Measurements from ENCODE around the gene DNAJC18.

DNAJC18 gene

DNA sequence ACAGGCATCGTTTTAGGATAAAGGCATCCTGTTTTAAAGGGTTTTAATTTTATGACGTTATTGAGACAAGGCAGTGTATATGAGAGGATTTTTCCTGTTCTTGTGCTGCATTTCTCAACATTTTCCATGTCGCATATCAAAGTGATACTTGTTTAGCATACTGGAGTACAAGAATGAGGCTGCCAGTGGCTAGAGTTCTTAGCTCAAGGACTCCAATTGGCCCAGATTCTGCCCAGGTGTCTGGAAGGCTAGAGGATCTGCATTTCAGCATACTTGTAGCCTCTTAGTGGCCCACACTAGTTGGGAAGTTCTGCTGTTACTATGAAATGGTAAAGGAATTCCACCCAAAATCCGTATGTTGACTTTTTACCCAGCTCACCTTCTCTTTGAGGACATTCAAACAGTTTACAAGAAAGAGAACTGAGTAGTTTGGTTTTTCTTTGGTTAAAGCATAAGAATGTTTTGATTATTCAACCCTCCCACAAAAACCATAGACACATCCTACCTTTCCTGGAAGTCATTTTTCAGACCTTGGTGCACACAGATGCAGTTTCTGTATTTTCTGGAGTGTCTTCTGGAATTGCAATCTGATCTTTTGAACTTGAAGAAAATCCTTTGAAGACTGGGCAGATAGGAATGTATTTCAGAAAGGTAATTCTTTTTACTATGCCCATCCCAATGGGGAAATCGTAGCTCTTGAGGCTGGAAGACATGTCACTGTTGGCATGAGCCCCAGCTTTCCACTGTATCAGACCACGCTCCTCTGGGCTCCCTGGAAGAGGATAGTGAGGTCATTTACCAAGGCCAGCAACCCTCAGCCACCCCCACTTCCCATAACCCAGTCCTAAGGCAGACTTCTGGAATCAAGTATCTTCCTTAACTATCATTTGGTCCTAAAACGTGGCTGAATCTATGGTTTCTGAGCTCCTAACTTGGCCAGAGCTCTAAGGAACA is 67.6 kb downstream of the DNAJC18 start:
- TF ChIP-seq, protein P1, sequence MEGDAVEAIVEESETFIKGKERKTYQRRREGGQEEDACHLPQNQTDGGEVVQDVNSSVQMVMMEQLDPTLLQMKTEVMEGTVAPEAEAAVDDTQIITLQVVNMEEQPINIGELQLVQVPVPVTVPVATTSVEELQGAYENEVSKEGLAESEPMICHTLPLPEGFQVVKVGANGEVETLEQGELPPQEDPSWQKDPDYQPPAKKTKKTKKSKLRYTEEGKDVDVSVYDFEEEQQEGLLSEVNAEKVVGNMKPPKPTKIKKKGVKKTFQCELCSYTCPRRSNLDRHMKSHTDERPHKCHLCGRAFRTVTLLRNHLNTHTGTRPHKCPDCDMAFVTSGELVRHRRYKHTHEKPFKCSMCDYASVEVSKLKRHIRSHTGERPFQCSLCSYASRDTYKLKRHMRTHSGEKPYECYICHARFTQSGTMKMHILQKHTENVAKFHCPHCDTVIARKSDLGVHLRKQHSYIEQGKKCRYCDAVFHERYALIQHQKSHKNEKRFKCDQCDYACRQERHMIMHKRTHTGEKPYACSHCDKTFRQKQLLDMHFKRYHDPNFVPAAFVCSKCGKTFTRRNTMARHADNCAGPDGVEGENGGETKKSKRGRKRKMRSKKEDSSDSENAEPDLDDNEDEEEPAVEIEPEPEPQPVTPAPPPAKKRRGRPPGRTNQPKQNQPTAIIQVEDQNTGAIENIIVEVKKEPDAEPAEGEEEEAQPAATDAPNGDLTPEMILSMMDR (IDR thresholded peaks at IDR 0.05; ENCODE audit: insufficient read depth, low read depth, low read length, missing control alignments) = no peak
- DNase-seq (ENCODE audit: low read depth) = no peak
- H3K4me3 ChIP-seq (ENCODE audit: low read depth, low read length) = no peak overlapping the region

DNA sequence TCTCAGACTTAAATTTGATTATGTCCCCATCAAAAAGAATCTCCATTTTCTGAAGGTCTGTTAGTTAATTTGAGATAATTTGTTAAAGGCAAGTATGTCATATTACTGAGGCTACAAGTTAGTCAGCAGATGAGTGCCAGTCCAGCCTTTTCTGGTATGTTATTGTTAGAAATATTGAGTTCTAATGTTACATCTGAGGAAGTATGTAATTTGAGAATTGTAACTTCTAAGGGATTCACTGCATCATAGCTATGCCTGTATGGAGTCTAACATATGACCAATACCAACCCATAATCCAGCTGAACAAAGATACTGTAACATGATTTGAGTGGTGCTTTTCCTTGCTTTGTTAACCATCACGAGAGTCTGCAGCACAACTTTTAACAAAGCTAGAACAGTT is 70.1 kb downstream of the DNAJC18 start:
- H3K4me3 ChIP-seq (ENCODE audit: low read depth, low read length) = no peak overlapping the region
- TF ChIP-seq, protein P1 (IDR thresholded peaks at IDR 0.05; ENCODE audit: insufficient read depth, low read depth, low read length, missing control alignments) = no peak
- DNase-seq (ENCODE audit: low read depth) = no peak

DNA sequence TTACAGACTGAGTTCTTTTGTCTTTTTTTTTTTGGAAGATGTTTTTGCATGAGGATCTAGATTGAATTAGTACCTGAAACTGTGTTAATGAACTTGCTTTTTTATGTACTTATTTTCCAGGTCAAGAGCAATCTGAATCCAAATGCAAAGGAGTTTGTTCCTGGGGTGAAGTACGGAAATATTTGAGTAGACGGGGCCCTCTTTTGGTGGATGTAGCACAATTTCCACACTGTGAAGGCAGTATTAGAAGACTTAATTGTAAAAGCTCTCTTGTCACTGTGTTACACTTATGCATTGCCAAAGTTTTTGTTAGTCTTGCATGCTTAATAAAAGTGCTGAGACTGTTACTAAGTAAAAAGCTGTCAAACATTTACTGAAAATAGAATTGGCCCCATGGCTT is 70.7 kb downstream of the DNAJC18 start:
- no peak for DNase-seq (ENCODE audit: low read depth)
- H3K4me3 ChIP-seq (ENCODE audit: low read depth, low read length) = no peak overlapping the region
- TF ChIP-seq, protein P1 (IDR thresholded peaks at IDR 0.05; ENCODE audit: insufficient read depth, low read depth, low read length, missing control alignments) = peak; percentile 2

DNA sequence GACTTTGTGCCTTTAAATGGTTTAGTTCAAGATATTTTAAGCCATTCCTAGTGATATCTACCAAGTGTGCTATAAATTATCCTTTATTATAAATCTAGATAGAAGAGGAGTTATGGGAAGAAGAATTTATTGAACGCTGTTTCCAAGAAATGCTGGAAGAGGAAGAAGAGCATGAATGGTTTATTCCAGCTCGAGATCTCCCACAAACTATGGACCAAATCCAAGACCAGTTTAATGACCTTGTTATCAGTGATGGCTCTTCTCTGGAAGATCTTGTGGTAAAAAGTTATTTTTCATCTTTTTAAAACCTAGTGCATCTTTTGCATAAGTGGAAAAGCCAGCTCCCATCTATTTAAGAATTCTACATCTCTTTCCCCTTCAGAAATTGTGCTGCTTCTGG is 74.9 kb downstream of the DNAJC18 start:
- TF ChIP-seq, protein P1 (IDR thresholded peaks at IDR 0.05; ENCODE audit: insufficient read depth, low read depth, low read length, missing control alignments) = no peak
- no peak for DNase-seq (ENCODE audit: low read depth)
- no peak overlapping the region for H3K4me3 ChIP-seq (ENCODE audit: low read depth, low read length)

DNA sequence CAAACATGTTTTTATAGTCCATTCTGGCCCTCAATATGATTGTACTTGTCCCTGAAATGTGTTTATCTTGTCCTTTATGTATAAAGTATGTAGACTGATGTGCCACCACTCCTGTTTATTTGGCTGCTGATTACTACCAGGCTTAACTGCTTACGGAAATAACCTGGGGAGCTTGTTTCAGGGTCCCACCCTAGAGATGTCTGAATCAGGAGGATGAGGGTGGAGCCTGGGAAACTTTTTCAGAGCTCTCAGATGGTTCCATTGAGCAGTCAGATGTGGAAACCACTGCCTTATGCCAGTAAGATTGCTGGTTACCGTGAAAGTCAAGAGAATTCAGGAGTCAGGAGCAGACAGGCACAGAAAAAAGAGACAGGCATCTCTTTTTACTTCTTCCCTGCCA is 75.4 kb downstream of the DNAJC18 start:
- TF ChIP-seq, protein P1 (IDR thresholded peaks at IDR 0.05; ENCODE audit: insufficient read depth, low read depth, low read length, missing control alignments) = no peak
- no peak overlapping the region for H3K4me3 ChIP-seq (ENCODE audit: low read depth, low read length)
- peak; percentile 32 for DNase-seq (ENCODE audit: low read depth)

DNA sequence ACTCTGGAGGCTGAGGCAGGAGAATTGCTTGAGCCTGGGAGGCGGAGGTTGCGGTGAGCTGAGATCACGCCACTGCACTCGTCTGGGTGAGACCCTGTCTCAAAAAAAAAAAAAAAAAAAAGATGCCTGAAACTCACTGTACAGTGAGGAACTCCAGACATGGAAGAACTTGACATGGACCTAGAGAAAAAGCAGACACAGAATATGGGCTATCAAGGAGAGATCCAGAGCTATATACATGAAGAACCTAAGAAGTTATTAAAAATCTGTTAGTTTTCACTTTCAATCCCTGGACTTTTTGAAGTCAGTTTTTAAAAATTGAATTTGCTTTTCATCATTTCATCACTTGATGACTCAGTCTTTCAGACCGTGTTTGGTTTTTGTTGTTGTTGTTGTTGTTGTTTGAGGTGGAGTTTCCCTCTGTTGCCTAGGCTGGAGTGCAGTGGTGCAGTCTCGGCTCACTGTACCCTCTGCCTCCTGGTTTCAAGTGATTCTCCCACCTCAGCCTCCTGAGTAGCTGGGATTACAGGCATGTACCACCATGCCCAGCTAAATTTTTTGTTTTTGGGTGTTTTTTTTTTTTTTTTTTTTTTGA is 77.4 kb downstream of the DNAJC18 start:
- no peak overlapping the region for H3K4me3 ChIP-seq (ENCODE audit: low read depth, low read length)
- DNase-seq (ENCODE audit: low read depth) = no peak
- TF ChIP-seq, protein P1 (IDR thresholded peaks at IDR 0.05; ENCODE audit: insufficient read depth, low read depth, low read length, missing control alignments) = no peak
